ENCODE data around the gene NPLOC4.

DNA sequence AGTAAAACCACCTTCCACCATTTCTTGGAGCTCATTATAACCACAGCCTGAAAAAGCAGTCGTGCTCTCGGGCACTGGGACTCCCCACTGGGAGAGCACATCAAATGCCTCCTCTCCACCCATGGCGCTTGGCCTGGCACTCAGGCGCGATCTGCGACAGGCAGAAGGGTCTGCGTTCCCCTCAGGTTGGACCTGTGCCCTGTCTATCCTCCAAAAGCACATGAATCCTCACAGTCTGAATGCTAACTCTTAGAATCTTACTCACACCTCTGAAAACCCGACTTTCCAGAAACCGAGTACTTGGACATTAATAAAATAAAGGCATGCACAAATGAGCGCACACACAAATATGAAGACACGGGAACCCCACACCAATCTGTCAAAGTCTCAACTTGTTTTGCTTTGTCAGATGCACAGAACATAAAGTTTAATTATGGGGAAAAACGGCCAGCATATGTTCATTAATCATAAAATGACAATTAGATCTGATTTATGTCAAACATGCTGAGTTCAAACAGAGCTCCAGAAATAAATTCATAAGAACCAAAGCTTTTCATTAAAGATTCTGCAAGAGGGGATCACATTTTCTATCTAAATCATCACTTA lies 64.2 kb downstream of the NPLOC4 start:
- TF ChIP-seq ZNF37A (tag by site-specific recombination; IDR thresholded peaks at IDR 0.05) (no peak), CTCF (tag by site-specific recombination; IDR thresholded peaks at IDR 0.05) (no peak), ZNF626 (tag by site-specific recombination; IDR thresholded peaks at IDR 0.05) (no peak), YY1 (tag by site-specific recombination; IDR thresholded peaks at IDR 0.05) (no peak), ZNF639 (tag by site-specific recombination; IDR thresholded peaks at IDR 0.05) (no peak), ZEB2 (tag by site-specific recombination; IDR thresholded peaks at IDR 0.05) (no peak)

All from HEK293 (cell line).